Thoracic aorta (tissue), 2 donors: ENCODE data around the gene ZFP57. TPM values are rescaled to one million over a fixed set of nuclear protein-coding genes. Genes with fewer than 3 reads are reported as not detected.

ENCODE experiments used
- ATAC-seq: fragments of 150-250 bp; one replicate; pipeline ENCODE4 v1.8.0; 2017; ENCODE audit warnings: low read depth; ENCODE audit not compliant: insufficient number of reproducible peaks, low FRiP score
- DNase-seq: peaks from one replicate; pipeline ENCODE4 v3.0.0-alpha.2; 2020; ENCODE audit warnings: low spot score
- H3K27ac ChIP-seq, 2 donors: fragments of 200-600 bp; sonication (generic); 1 replicate in 1 of 2; 2 replicates in 1 of 2; pipeline ENCODE4 v1.5.1; 2016; ENCODE audit warnings: mild to moderate bottlenecking in 2 of 2, moderate library complexity in 2 of 2
- H3K27me3 ChIP-seq: fragments of 200-600 bp; sonication (generic); replicated peaks from 2 replicates; pipeline ENCODE4 v1.6.0; 2016; ENCODE audit warnings: mild to moderate bottlenecking; ENCODE audit not compliant: insufficient read depth
- H3K36me3 ChIP-seq: fragments of 200-600 bp; sonication (generic); one replicate; pipeline ENCODE4 v1.5.1; 2016
- H3K4me1 ChIP-seq, 2 donors: fragments of 200-600 bp; sonication (generic); 1 replicate in 1 of 2; 2 replicates in 1 of 2; pipeline versions ENCODE4 v1.5.1 to v1.6.0; 2016; ENCODE audit warnings: low read depth in 2 of 2, mild to moderate bottlenecking in 1 of 2; ENCODE audit not compliant: control insufficient read depth in 1 of 2
- H3K4me3 ChIP-seq: fragments of 200-600 bp; sonication (generic); 2 replicates; pipeline ENCODE4 v1.5.1; 2016; ENCODE audit warnings: mild to moderate bottlenecking
- H3K9me3 ChIP-seq: fragments of 200-600 bp; sonication (generic); 2 replicates; pipeline ENCODE4 v1.5.1; 2016
- total RNA-seq, 2 donors: library from RNA; depleted of rRNA; stranded (reverse); fragments of >200 nt; gene quantifications; one replicate each; pipeline versions ENCODE4 v1.1.0 to v1.2.3, GENCODE V29; 2016
- TF ChIP-seq, protein P1 (sequence below): fragments of 200-600 bp; sonication (generic); IDR thresholded peaks from one replicate; pipeline ENCODE4 v1.5.1; 2019; ENCODE audit warnings: antibody characterized with exemption

ZFP57 gene
- total RNA-seq, 2 donors from 2014 or later, result 3.2 TPM; not detected in 1

DNA sequence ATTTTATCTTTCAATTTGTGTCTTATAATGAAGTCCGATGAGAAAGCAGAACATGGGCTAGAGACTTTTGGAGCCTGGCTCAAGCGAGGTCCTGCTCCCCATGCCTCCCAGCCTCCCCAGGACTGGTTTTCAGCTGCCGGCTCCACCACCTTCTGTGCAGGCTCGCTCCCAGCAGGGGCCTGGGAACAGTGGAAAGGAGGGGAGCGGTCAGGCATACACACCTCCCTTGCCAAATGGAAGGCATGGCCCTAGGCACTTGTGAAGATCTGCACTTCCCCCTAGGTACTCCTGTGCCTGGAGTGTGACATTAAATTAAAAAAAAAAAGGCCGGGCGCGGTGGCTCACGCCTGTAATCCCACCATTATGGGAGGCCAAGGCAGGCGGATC, 28.8 kb downstream of the ZFP57 start:
- peaks cover 11 to 35% of the 10 kb centered on the region in 2 donors for H3K4me1 ChIP-seq
- H3K36me3 ChIP-seq, result no peaks in the 10 kb centered on the region
- no peak overlapping the region for H3K27ac ChIP-seq
- no peak overlapping the region for H3K4me3 ChIP-seq
- H3K27me3 ChIP-seq, result no peaks in the 10 kb centered on the region
- DNase-seq (no peak), ATAC-seq (no peak)
- TF ChIP-seq, protein P1, sequence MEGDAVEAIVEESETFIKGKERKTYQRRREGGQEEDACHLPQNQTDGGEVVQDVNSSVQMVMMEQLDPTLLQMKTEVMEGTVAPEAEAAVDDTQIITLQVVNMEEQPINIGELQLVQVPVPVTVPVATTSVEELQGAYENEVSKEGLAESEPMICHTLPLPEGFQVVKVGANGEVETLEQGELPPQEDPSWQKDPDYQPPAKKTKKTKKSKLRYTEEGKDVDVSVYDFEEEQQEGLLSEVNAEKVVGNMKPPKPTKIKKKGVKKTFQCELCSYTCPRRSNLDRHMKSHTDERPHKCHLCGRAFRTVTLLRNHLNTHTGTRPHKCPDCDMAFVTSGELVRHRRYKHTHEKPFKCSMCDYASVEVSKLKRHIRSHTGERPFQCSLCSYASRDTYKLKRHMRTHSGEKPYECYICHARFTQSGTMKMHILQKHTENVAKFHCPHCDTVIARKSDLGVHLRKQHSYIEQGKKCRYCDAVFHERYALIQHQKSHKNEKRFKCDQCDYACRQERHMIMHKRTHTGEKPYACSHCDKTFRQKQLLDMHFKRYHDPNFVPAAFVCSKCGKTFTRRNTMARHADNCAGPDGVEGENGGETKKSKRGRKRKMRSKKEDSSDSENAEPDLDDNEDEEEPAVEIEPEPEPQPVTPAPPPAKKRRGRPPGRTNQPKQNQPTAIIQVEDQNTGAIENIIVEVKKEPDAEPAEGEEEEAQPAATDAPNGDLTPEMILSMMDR, result no peak
- H3K9me3 ChIP-seq, result no peaks in the 10 kb centered on the region

- H3K4me3 ChIP-seq, result no peak overlapping the region
- no peaks in the 10 kb centered on the region for H3K36me3 ChIP-seq
- TF ChIP-seq, protein P1, result peak; percentile 57
- ATAC-seq, result no peak
- no peaks in the 10 kb centered on the region for H3K9me3 ChIP-seq
- DNase-seq, result no peak
- no peaks in the 10 kb centered on the region for H3K27me3 ChIP-seq
- peaks cover 11 to 29% of the 10 kb centered on the region in 2 donors for H3K4me1 ChIP-seq
- no peak overlapping the region for H3K27ac ChIP-seq
These were observed 29.3 kb downstream of the ZFP57 start for GRCh38 chr6:29651413-29652197.

DNA sequence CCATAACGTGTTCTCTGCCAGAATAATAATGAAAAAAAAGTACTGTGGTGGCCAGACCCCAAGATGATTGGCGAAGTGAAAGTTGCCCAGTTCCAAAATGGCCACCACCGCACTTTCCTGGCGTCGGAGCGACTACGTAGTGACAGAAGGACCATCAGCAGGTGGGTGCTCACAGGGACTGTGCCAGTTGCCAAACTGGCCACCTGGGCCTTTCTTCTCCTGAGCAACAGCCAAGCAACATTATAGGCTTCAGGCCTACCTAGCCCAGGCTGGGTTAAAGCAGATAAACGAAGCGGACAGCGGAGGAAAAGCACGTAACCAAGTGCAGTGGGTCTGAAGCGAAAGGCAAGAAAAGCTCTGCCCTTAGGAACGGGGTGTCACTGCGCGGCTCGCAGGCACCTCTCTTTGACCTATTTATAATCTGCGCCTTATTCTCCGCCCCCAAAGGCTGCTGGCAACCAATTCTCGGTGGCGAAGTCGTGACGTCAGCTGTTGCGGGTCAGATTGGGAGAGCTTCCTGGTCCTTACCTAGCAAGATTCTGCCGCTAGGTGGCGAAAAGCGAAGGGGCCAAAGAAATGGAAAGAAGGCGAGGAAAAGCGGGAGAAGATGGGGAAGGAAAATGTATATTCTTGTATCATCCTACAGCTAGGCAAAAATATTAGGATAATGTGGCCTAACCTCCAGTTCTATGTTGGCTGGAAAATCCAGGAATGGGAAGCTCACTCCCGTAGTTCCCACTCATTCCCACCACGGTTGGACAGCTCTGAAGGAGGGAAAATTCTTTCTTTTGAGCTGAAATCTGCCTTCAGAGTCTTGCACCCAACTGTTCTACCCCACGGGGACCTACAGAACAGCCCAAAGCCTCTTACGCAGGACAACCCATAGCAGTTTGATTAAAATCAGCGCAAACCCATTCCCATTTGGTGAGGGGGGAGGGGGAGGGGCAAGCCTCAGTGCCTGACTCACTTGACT, 31.0 kb downstream of the ZFP57 start:
- Histone ChIP-seq H3K27me3 (no peaks in the 10 kb centered on the region), H3K27ac (peak overlapping the region; percentile 98 to 99), H3K9me3 (no peaks in the 10 kb centered on the region), H3K36me3 (no peaks in the 10 kb centered on the region), H3K4me3 (peak overlapping the region; percentile 84), H3K4me1 (peaks cover 0 to 13% of the 10 kb centered on the region in 2 donors)
- TF ChIP-seq, protein P1, result peak; percentile 90
- DNase-seq, result peak; percentile 98
- peak; percentile 97 for ATAC-seq

DNA sequence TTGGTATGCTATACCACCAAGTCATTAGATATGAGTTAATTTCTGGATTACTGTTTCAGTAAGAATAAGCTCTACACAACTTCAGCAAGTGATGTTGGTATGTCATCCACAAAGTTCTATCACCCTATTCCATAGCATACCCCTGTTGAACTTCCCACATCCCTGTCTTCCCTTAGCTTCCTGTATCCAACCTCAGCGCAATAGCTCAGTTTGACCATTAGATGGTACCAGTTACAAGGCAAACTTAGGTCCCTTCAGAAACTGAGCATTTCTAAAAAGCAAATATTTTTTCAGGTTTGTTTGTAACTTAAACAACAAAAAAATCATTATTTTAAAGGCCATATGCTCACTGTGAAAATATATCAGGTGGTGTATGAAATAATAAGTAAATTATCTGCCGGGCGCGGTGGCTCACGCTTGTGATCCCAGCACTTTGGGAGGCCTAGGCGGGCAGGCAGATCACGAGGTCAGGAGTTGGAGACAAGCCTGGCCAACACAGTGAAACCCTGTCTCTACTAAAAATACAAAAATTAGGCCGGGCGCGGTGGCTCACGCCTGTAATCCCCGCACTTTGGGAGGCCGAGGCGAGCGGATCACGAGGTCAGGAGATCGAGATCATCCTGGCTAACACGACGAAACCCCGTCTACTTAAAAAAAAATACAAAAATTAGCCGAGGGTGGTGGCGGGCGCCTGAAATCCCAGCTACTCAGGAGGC, 32.9 kb downstream of the ZFP57 start:
- DNase-seq, result no peak
- H3K4me3 ChIP-seq, result no peak overlapping the region
- peaks cover 0 to 10% of the 10 kb centered on the region in 2 donors for H3K4me1 ChIP-seq

More for the DNA sequence above, 32.9 kb downstream of the ZFP57 start:
- Histone ChIP-seq H3K27me3 (no peaks in the 10 kb centered on the region), H3K27ac (no peak overlapping the region), H3K36me3 (no peaks in the 10 kb centered on the region), H3K9me3 (no peaks in the 10 kb centered on the region)
- TF ChIP-seq, protein P1, result peak; percentile 53
- ATAC-seq, result no peak
